Sciatic nerve (tissue), 2 donors: ENCODE data around the gene HPGDS. TPM values are rescaled to one million over a fixed set of nuclear protein-coding genes. Genes with fewer than 3 reads are reported as not detected.

Source experiments
- ATAC-seq: fragments of 200-7000 bp; cut with Tn5 transposase; one replicate; pipeline ENCODE4 v1.9.1; 2020; ENCODE audit warnings: mild to moderate bottlenecking, moderate library complexity
- DNase-seq: peaks from one replicate; pipeline ENCODE4 v3.0.0-alpha.2; 2020; ENCODE audit warnings: low spot score
- intact Hi-C: fragments of 100-400 bp; cut with DNase I; formaldehyde crosslinking; loops from one replicate; pipeline ENCODE4 v1.14.2; 2022
- total RNA-seq: library from RNA; stranded (reverse); fragmentation: NEBNext Ultra II Directional; extraction: Animal tissue kit (Norgen Biotek cat#: 25700); gene quantifications from one replicate; pipeline ENCODE4 v1.2.1, GENCODE V29; 2021
- donor health status: DM: no; HTN: no; CAD: no.
- donor health status: DM: no; HTN: no; CAD: no.

Gene HPGDS
- total RNA-seq, 1 donor from 2014 or later = 4.7 TPM

GRCh38 chr4:94274912-94275311 is 67.7 kb downstream of the HPGDS start:
- intact Hi-C loops = no loop called here
- DNase-seq = no peak
- ATAC-seq = no peak

GRCh38 chr4:94271248-94271647 is 71.4 kb downstream of the HPGDS start:
- no peak for ATAC-seq
- DNase-seq = no peak
- intact Hi-C loops = no loop called here

- DNase-seq (no peak), ATAC-seq (no peak)
- intact Hi-C loops = no loop called here
Measured at GRCh38 chr4:94267037-94267436, 75.6 kb downstream of the HPGDS start.

- intact Hi-C loops = no loop called here
- ATAC-seq = no peak
- no peak for DNase-seq
Measured at GRCh38 chr4:94262163-94263016, 80.2 kb downstream of the HPGDS start.

GRCh38 chr4:94256828-94257227 is 85.8 kb downstream of the HPGDS start:
- no peak for DNase-seq
- no peak for ATAC-seq
- intact Hi-C loops = no loop called here

GRCh38 chr4:94256144-94256783 is 86.4 kb downstream of the HPGDS start:
- DNase-seq (no peak), ATAC-seq (no peak)
- intact Hi-C loops = no loop called here

- DNase-seq = no peak
- no peak for ATAC-seq
- intact Hi-C loops = no loop called here
Measured at GRCh38 chr4:94253036-94253435, 89.6 kb downstream of the HPGDS start.

GRCh38 chr4:94251094-94251493 is 91.5 kb downstream of the HPGDS start:
- ATAC-seq (no peak), DNase-seq (no peak)
- intact Hi-C loops = no loop called here

Other genes starting within 250 kb of the HPGDS start
- 23.9 TPM for gene SMARCAD1, start 135.0 kb downstream of the HPGDS start, total RNA-seq
- gene PDLIM5, start 109.1 kb upstream of the HPGDS start, total RNA-seq = 211 TPM